NB4 (cell line): ENCODE results near the gene PDE7B.
A peak's percentile ranks its signal among the peaks of the same experiment; 100 is the strongest.

Source experiments
- MYC ChIP-seq: IDR thresholded peaks from 2 replicates; pipeline ENCODE4 v1.6.1; 2011; ENCODE audit warnings: low read depth, low read length
- POLR2A ChIP-seq: IDR thresholded peaks from 2 replicates; pipeline ENCODE4 v1.6.1; 2011; ENCODE audit warnings: mild to moderate bottlenecking; ENCODE audit not compliant: insufficient read length; ENCODE audit errors: extremely low read depth
- TF ChIP-seq, protein P1 (sequence below): IDR thresholded peaks from one replicate; pipeline ENCODE4 v1.5.1; 2012; ENCODE audit warnings: low read depth, low read length
- TF ChIP-seq, protein P2 (sequence below): IDR thresholded peaks from 2 replicates; pipeline ENCODE4 v1.6.1; 2011; ENCODE audit warnings: low read depth, low read length

- TF ChIP-seq MYC = no peak
- TF ChIP-seq, protein P1, sequence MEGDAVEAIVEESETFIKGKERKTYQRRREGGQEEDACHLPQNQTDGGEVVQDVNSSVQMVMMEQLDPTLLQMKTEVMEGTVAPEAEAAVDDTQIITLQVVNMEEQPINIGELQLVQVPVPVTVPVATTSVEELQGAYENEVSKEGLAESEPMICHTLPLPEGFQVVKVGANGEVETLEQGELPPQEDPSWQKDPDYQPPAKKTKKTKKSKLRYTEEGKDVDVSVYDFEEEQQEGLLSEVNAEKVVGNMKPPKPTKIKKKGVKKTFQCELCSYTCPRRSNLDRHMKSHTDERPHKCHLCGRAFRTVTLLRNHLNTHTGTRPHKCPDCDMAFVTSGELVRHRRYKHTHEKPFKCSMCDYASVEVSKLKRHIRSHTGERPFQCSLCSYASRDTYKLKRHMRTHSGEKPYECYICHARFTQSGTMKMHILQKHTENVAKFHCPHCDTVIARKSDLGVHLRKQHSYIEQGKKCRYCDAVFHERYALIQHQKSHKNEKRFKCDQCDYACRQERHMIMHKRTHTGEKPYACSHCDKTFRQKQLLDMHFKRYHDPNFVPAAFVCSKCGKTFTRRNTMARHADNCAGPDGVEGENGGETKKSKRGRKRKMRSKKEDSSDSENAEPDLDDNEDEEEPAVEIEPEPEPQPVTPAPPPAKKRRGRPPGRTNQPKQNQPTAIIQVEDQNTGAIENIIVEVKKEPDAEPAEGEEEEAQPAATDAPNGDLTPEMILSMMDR = no peak
- TF ChIP-seq POLR2A = no peak
- TF ChIP-seq, protein P2, sequence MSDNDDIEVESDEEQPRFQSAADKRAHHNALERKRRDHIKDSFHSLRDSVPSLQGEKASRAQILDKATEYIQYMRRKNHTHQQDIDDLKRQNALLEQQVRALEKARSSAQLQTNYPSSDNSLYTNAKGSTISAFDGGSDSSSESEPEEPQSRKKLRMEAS = peak; percentile 48; the same call in 1 of the 2 replicates
Observed at GRCh38 chr6:135880066-135880972, 28.8 kb downstream of the PDE7B start.
